GM21515 (cell line): ENCODE results near the gene TLCD3B.
"Not testable (repeated sequence)": the region's sequence is repeated elsewhere in the genome, so short reads cannot be mapped to it uniquely, and the experiment has no call there.

Experiments used
- ATAC-seq: cut with Tn5 transposase; IDR thresholded peaks from one replicate; pipeline ENCODE4 v1.9.1; 2021; ENCODE audit not compliant: unreplicated experiment

TLCD3B gene

GRCh38 chr16:30063278-30063892, 32.3 kb upstream of the TLCD3B start:
- ATAC-seq: no peak

- ATAC-seq: no peak
Measured at GRCh38 chr16:30060836-30061554, 29.9 kb upstream of the TLCD3B start.

DNA sequence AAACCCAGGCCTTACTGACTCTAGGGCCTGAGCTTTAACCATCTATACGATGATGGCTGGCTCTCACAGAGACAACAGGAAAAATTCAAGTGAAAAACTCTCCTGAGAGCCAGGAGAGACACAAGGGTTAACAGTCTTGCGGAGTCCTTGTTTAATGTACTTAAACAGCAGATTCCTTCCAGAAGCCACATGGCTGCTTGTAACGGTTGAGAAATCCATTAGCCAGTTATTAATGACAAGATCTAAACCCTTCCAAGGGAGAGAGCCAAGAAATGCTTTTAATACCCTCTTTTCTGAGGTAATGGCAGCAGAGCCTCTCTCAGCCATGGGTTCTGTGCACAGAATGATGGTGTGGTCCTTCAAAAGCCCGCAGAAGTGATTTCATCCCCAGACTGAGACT, 29.3 kb upstream of the TLCD3B start:
- ATAC-seq: no peak

DNA sequence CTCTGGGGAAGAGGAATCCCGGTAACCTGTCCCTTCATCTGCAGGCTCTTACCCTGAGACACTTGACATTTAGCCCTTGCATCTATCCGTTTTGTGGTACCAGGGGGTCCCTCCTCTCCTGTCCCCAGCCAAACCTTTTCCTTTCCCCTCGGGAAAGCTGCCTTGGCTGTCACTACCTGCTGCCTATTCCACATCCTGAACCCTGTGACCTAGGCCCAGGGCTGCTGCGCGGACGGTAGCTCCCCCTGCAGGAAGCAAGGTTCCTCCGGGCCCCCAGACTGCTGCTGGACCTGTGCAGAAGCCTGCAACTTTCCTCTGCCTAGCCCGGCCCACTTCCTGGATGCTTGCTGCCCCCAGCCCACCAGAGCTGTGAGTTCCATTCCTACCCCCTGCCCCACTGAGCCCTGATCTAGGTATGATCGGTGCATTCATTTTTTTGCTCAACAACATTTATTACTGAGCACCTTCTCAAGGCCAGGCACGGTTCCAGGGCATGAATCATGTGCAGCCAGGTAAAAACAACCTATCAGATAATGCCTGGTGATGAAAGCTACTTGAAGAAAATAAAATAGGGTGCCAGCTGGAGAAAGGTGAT, 24.0 kb upstream of the TLCD3B start:
- no peak for ATAC-seq

- ATAC-seq: no peak
Measured at GRCh38 chr16:30054451-30054850, 23.4 kb upstream of the TLCD3B start.

GRCh38 chr16:30053376-30054015, 22.4 kb upstream of the TLCD3B start:
- ATAC-seq: no peak

DNA sequence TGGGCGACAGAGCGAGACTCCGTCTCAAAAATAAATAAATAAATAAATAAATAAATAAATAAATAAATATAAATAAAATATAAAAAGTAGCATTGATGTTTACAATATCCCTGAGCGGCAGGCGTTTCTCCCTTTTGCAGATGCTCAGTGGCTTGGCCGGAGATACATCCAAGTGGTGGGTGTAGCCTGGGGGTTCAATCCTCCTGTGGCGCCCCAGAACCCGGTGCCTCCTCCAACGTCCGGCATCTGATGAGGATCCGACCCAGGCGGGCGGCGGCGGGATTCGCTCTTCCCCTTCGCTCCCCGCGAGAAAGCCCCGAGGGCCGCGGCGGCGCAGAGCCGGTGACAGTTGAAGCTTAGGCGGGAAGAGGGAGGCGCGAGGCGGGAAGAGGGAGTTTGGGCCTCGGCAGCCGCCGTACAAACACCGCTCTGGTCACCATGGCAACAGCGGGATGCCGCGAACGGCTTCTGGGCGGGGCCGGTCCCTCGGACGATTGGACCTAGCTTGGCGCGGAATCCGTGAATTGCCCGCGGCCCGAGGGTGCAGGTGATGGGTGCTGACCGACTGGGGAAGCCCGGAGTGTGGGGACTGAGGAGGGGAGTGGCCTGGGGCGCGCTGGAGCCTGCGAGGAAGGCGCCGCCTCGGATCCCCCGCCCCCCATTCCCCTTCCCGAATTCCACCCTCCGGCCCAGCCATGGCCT, 21.8 kb upstream of the TLCD3B start:
- ATAC-seq: peak; percentile 52

GRCh38 chr16:30051518-30051917, 20.4 kb upstream of the TLCD3B start:
- ATAC-seq: no peak

GRCh38 chr16:30049871-30050270, 18.8 kb upstream of the TLCD3B start:
- no peak for ATAC-seq

DNA sequence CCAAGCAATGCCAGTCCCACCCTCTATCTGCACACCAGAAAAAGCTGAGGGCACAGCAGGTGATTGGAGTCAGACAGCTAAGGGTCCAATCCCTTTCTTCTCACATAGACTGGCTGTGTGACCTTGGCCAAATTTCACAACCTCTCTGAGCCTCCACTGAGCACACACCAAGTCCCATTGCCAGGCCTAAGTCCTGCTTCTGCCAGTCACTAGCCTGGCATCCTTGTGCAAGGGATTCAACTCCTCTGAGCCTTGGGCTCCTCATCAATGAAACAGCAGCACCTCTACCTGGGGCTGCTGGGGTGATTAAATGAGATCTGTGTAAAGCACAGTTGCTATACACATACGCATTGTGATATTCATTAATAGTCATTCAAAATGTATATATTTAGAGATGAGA, 15.5 kb upstream of the TLCD3B start:
- no peak for ATAC-seq

DNA sequence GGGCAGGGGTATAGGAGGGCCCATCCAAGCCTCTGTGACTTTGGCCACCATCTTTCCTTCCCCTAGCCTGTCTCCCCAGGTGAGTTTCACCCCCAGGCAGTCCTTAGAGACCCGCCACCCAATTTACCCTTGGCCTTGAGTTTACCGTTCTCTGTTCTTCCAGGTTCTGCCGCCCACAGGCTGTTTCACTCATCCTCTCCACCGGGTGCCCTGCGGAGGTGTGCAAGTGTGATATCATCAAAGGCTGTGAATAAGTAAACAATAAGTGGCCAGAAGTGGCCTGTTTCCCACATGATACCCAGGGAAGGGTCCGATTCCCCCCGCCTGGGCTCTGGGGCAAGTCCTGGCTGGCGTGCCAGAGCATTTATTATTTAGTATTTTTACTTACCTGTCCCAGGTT, 15.1 kb upstream of the TLCD3B start:
- no peak for ATAC-seq

GRCh38 chr16:30041841-30042240, 10.8 kb upstream of the TLCD3B start:
- ATAC-seq: no peak

- not testable (repeated sequence) for ATAC-seq
Measured at GRCh38 chr16:30040690-30041089, 9.6 kb upstream of the TLCD3B start.

DNA sequence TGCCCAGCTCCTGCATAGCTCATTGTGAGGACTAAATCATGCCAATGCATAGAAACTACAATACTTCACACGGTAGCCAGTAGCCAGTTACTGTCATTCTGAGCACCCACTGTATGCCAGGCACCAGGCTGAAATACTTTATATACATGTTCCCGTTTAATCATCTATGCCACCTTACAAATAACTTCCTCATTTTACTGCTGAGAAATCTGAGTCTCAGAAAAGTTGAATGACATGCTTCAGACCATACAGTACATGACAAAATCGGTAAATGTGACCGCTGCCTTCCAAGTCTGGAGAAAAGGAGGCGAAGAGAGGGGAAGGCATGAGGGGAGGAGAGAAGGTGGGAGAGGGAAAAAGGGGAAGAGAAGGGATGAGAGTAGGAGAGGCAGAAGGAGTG, 9.2 kb upstream of the TLCD3B start:
- no peak for ATAC-seq

DNA sequence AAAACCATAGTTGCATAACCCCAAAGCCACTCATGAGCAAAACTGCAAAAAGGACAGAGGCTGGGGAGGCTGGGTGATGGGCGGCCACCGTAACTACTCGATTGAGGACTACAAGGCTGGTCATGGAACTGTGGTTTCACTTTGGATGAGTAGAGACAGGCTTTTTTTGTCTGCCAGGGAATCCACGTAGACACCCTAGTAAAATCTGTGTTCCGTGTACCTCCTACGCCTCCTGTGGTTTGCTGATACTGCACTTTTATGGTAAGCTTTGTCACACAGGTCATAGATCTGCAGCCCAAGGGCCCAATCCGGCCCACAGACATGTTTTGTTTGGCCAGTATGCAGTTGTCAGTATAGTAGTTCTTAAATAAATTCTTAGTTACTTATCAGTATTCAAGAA, 2.2 kb upstream of the TLCD3B start:
- ATAC-seq: no peak

DNA sequence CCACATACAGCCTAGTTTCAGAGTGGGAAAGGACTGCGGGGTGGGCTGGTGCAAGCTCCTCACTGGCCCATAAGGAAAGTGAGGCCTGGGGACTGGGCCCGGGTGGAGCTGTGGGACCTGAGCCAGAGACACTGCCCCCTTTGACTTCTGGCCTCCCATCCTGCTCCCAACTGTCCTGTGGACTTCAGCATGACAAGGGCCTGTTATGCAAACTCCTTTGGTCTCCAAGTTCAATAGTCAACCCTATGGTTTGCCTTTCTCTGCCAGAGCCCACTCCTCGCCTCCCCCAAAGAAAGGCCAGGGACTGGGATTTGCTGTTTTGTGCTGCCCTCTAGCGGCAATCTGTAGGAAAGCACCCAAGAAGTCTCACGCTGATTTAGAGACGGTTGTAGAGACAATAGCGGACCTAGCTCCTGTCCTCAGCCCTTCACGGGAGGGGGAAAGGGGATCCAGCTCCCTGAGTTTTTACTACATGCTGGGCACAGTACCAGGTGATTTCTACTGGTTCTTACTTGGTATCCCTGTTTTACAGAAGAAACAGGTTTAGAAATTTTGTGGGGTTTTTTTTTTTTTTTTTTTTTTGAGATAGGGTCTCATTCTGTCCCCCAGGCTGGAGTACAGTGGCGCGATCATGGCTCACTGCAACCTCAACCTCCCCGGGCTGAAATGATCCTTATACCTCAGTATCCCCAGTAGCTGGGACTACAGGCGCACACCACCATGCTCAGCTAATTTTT, 1.2 kb upstream of the TLCD3B start:
- ATAC-seq: no peak

DNA sequence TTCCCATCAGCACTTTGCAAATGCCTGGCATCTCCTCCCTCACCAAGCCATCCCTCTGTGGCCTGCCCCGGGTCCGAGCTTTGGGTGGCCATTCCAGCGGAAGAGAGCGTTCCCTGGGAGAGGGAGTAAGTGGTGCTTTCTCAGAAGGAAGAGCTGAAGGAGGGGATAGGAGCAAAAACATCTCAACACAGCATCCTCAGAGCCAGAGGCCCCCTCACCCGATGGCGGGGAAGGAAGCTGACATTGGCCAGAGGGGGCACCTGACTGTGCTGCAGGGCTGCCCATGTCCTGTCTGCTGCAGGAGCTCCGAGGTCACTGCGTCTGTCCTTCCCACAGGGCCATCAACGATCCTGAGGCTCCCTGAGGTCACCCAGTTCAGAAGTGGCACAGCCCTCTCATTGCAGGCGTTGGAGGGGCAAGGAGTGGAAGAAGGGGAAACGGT, 427 bp upstream of the TLCD3B start:
- ATAC-seq: no peak

GRCh38 chr16:30030011-30030685, 923 bp downstream of the TLCD3B start:
- ATAC-seq: no peak

GRCh38 chr16:30028438-30029076, 2.5 kb downstream of the TLCD3B start:
- ATAC-seq: no peak
